Measurements from ENCODE around the gene MRPL47. TPM values are rescaled to one million over a fixed set of nuclear protein-coding genes. Genes with fewer than 3 reads are reported as not detected.

Gene MRPL47
- total and polyA plus RNA-seq, 2 experiments from 2014 or later, result 46.7 to 229 TPM

Small RNA genes within 50 kb of the gene (small RNA-seq; reads per million reads assigned to genes)
- gene AC090425.1 (ENCODE audit: low replicate concordance) (not detected), gene RF01210 (ENCODE audit: low replicate concordance) (not detected)

Other genes starting within 250 kb of the MRPL47 start
- gene GNB4, start 153.2 kb downstream of the MRPL47 start, total RNA-seq (2014; rRNA removed; shearing (Covaris generic)), result 28.4 and 29.6 TPM in 2 replicates
- gene GNB4, start 153.2 kb downstream of the MRPL47 start, polyA plus RNA-seq (2016; fragmentation: Nextera tagmentation; extraction: Ambion mirVana), result 8.5 and 11.3 TPM in 2 replicates
- 117 and 205 TPM in 2 replicates for gene ACTL6A, start 41.7 kb downstream of the MRPL47 start, total RNA-seq (2014; rRNA removed; shearing (Covaris generic))
- gene ACTL6A, start 41.7 kb downstream of the MRPL47 start, polyA plus RNA-seq (2016; fragmentation: Nextera tagmentation; extraction: Ambion mirVana), result 125 and 152 TPM in 2 replicates
- gene NDUFB5, start 156 bp upstream of the MRPL47 start, total RNA-seq (2014; rRNA removed; shearing (Covaris generic)), result 65.4 and 74.9 TPM in 2 replicates
- gene NDUFB5, start 156 bp upstream of the MRPL47 start, polyA plus RNA-seq (2016; fragmentation: Nextera tagmentation; extraction: Ambion mirVana), result 101 and 113 TPM in 2 replicates
- 13.2 and 22.7 TPM in 2 replicates for gene USP13, start 48.4 kb upstream of the MRPL47 start, total RNA-seq (2014; rRNA removed; shearing (Covaris generic))
- gene USP13, start 48.4 kb upstream of the MRPL47 start, polyA plus RNA-seq (2016; fragmentation: Nextera tagmentation; extraction: Ambion mirVana), result 8.9 and 9.6 TPM in 2 replicates

All from GM23338 (cell line).